A673 (cell line): ENCODE results near the gene RNH1. TPM values are rescaled to one million over a fixed set of nuclear protein-coding genes. Genes with fewer than 3 reads are reported as not detected.

Experiments used
- BruUV-seq: library from RNA; stranded (reverse); fragments of 400-500 nt; replicated peaks from 2 replicates; lab custom pipeline; 2021; lab: Mats Ljungman, UMichigan
- CTCF ChIA-PET: fragments of 300-600 bp; sonication (Branson Sonifier 250); formaldehyde crosslinking; loops from one replicate; lab custom pipeline; 2022; ENCODE audit warnings: antibody characterized with exemption; lab: Charles Lee
- POLR2A ChIA-PET: fragments of 300-600 bp; sonication (Branson Sonifier 250); formaldehyde crosslinking; loops from one replicate; lab custom pipeline; 2022; ENCODE audit warnings: antibody characterized with exemption; ENCODE audit not compliant: low non-redundant PET; lab: Charles Lee
- DNase-seq: peaks from one replicate; pipeline ENCODE4 v3.0.0-alpha.2; 2015; ENCODE audit warnings: low spot score
- H3K27ac ChIP-seq: fragments of 200-600 bp; sonication (generic); 2 replicates; pipeline ENCODE4 v1.5.1; 2016; ENCODE audit warnings: mixed run types, low read depth, mild to moderate bottlenecking, mixed read lengths, antibody characterized with exemption, low read length; ENCODE audit not compliant: poor library complexity, severe bottlenecking
- H3K27me3 ChIP-seq: fragments of 200-600 bp; sonication (generic); replicated peaks from 2 replicates; pipeline ENCODE4 v1.6.1; 2017; ENCODE audit warnings: mixed run types, low read depth, mild to moderate bottlenecking, mixed read lengths, antibody characterized with exemption, low read length; ENCODE audit not compliant: insufficient read depth, poor library complexity
- H3K36me3 ChIP-seq: fragments of 200-600 bp; sonication (generic); 2 replicates; pipeline ENCODE4 v1.6.1; 2016; ENCODE audit warnings: mixed run types, mild to moderate bottlenecking, mixed read lengths, antibody characterized with exemption, low read length; ENCODE audit not compliant: insufficient read depth, poor library complexity, severe bottlenecking
- H3K4me1 ChIP-seq: fragments of 200-600 bp; sonication (generic); 2 replicates; pipeline ENCODE4 v1.6.1; 2017; ENCODE audit warnings: mixed run types, mild to moderate bottlenecking, mixed read lengths, antibody characterized with exemption, low read length; ENCODE audit not compliant: insufficient read depth, poor library complexity, severe bottlenecking
- H3K4me3 ChIP-seq: fragments of 200-600 bp; sonication (generic); 2 replicates; pipeline ENCODE4 v1.5.1; 2016; ENCODE audit warnings: low read depth, mixed run types, mild to moderate bottlenecking, mixed read lengths, low read length; ENCODE audit not compliant: poor library complexity, severe bottlenecking
- H3K9me3 ChIP-seq: fragments of 200-600 bp; sonication (generic); 2 replicates; pipeline ENCODE4 v1.6.1; 2016; ENCODE audit warnings: mixed run types, low read depth, mild to moderate bottlenecking, mixed read lengths, antibody characterized with exemption, low read length; ENCODE audit not compliant: poor library complexity, severe bottlenecking
- CTCF ChIP-seq: fragments of 300-800, 200-600 bp; sonication (generic); conservative IDR thresholded peaks from 2 replicates; pipeline ENCODE4 v1.5.1; 2017; ENCODE audit warnings: low read depth, mild to moderate bottlenecking, antibody characterized with exemption, low read length, moderate library complexity, mixed read lengths
- EZH2 ChIP-seq: fragments of 200-600 bp; sonication (generic); IDR thresholded peaks from 2 replicates; pipeline ENCODE4 v1.6.1; 2017; ENCODE audit warnings: borderline replicate concordance, low read depth, mild to moderate bottlenecking, mixed read lengths, antibody characterized with exemption, low read length; ENCODE audit not compliant: poor library complexity, severe bottlenecking
- intact Hi-C: fragments of 100-400 bp; cut with micrococcal nuclease; formaldehyde crosslinking; loops from one replicate; pipeline ENCODE4 v1.10.0; 2022; ENCODE audit not compliant: unreplicated experiment
- total RNA-seq: library from RNA; stranded (reverse); gene quantifications from 2 replicates; pipeline ENCODE4 v1.2.3, GENCODE V29; 2021

RNH1 gene
- total RNA-seq, 1 experiment from 2014 or later: 95.4 TPM

- intact Hi-C loops: no loop called here
- no TSS peak for BruUV-seq
- H3K4me3 ChIP-seq: no peak overlapping the region
- H3K4me1 ChIP-seq: no peaks in the 10 kb centered on the region
- H3K27ac ChIP-seq: no peak overlapping the region
- ChIA-PET CTCF (no interaction called here), POLR2A (no interaction called here)
- H3K27me3 ChIP-seq: no peaks in the 10 kb centered on the region
- no peaks in the 10 kb centered on the region for H3K36me3 ChIP-seq
- TF ChIP-seq EZH2: no peak
- no peak for TF ChIP-seq CTCF
- H3K9me3 ChIP-seq: no peaks in the 10 kb centered on the region
- no peak for DNase-seq
These were observed 38.1 kb upstream of the RNH1 start for GRCh38 chr11:545171-545570.

DNA sequence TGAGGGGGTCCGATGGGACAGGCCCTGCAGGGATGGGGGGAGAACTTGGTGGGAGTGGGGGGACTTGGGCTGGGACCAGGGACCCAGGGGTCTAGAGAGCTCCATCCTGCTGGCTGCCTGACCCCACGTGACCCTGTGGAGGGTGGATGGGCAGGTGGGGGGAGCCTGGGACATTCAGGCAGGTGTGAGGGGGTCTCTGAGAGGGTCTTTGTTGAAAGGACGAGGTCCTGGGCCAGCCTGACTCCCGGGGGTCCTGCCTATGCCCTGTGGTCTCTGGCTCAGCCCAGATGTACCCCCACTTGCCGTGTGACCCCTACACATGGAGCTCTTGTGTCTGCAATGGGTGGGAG, 37.8 kb upstream of the RNH1 start:
- Histone ChIP-seq H3K9me3 (no peaks in the 10 kb centered on the region), H3K27me3 (no peaks in the 10 kb centered on the region), H3K4me1 (no peaks in the 10 kb centered on the region), H3K27ac (no peak overlapping the region), H3K36me3 (no peaks in the 10 kb centered on the region), H3K4me3 (no peak overlapping the region)
- intact Hi-C loops: no loop called here
- POLR2A ChIA-PET: no interaction called here
- no peak for TF ChIP-seq CTCF
- TF ChIP-seq EZH2: no peak
- CTCF ChIA-PET: no interaction called here
- BruUV-seq: no TSS peak
- no peak for DNase-seq

GRCh38 chr11:541433-541885, 34.4 kb upstream of the RNH1 start:
- POLR2A ChIA-PET: no interaction called here
- DNase-seq: no peak
- intact Hi-C loops: no loop called here
- no TSS peak for BruUV-seq
- Histone ChIP-seq H3K4me1 (peaks cover 14% of the 10 kb centered on the region), H3K4me3 (no peak overlapping the region), H3K27me3 (no peaks in the 10 kb centered on the region), H3K36me3 (no peaks in the 10 kb centered on the region), H3K9me3 (no peaks in the 10 kb centered on the region), H3K27ac (no peak overlapping the region)
- TF ChIP-seq CTCF (no peak), EZH2 (no peak)
- CTCF ChIA-PET: no interaction called here
